ENCODE data around the gene MADD.
A peak's percentile ranks its signal among the peaks of the same experiment; 100 is the strongest.

MADD gene

DNA sequence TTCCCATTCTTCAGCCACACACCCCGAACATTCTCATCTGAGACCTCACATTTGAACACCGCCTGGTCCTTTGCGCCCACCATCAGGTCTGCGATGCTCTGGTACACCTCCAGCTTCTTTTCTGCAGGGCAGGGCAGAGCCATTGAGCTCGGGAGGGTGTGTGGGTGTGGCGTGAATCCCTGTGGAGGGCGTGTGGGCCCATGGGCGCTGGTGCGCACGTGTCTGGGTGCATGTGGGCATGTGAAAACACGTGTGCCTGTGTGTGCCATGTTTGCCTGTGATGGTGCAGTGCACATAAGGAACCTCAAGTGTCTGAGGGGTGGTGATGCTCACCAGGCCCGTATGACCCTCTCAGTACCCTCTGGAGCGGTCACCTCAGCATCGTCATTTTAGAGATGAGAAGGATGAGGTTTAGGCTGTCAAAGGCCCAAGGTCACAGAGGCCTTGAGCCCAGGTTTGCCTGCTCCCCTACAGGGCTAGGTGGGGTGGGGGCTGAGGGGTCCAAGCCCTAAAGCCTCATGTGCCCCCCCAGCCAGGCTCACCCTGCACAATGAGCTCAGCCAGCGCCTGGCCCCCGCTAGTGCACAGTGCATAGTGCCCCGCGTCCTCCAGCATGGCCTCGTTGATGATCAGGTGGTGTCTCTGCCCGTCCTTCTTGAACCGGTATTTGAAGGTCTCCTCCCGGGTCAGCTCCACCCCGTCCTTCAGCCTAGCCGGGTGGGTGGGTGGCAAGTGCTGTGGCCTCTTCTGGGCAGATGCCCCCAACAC, 72.3 kb downstream of the MADD start:
- no peak for DNase-seq

DNA sequence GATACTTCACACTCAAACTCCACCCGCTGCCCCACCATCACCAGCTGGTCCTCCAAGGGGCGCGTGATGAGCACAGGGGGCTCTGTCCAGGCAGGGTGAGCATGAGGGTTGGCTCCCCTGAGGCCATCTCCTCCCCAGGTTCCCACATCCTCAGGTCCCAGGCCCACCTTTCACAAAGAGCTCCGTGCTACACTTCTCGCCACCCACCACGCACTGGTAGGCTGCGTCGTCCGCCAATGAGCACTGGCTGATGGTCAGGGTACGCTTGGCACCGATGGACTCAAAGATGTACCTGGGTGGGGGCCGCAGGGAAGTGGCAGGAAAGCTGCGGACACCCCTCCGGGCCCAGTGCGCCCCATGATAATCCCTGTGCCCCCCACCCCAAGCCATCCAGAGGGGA, 72.9 kb downstream of the MADD start:
- DNase-seq, result no peak

DNA sequence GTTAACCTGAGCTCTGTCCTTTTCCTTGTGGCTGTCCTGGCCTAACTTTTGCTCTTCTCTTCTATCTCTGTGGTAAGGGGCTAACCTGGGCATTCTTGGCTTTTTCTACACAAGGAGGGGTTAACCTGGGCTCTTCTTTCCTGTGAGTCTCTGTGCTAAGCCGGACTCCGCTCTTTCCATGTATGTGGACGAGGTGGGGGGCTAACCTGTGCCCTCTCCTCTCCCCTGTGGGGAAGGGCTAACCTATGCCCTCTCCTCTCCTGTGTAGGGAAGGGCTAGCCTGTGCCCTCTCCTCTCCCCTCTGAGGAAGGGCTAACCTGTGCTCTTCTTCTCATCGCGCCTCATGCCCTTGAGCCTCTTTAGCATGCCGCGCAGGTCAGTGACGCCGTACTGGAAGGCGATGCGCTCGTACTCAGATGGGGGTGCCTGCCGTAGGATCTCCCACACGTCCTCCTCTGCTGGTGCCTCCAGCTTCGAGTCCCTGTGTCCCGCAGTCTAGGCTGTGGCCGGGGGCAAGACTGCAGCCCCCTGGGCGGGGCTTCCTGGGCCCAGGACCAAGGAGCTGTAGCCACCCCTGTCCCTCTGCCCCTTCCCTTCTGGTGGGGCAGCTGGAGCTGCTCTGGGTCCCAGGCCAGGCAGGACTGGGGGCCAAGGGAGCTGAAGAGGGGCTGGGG, 76.1 kb downstream of the MADD start:
- no peak for DNase-seq

DNA sequence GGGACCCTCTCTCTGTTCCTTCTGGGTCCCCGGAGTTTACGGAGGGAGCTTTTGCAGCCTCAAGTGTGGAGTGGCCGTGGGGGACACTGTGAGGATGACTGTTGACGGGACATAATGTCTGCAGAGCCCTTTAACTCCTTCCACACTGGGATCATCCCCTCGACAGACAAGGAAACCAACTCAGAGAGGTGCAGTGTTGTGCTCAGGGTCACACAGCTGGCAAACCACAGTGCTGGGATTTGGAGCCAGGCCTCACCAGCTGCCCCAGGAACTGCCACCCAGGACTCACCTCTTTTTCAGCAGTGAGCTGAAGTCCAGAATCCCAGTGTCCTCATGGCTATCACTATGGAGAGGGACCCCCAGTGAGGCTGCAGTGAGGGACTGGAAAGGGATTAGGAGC, 77.2 kb downstream of the MADD start:
- DNase-seq, result no peak

DNA sequence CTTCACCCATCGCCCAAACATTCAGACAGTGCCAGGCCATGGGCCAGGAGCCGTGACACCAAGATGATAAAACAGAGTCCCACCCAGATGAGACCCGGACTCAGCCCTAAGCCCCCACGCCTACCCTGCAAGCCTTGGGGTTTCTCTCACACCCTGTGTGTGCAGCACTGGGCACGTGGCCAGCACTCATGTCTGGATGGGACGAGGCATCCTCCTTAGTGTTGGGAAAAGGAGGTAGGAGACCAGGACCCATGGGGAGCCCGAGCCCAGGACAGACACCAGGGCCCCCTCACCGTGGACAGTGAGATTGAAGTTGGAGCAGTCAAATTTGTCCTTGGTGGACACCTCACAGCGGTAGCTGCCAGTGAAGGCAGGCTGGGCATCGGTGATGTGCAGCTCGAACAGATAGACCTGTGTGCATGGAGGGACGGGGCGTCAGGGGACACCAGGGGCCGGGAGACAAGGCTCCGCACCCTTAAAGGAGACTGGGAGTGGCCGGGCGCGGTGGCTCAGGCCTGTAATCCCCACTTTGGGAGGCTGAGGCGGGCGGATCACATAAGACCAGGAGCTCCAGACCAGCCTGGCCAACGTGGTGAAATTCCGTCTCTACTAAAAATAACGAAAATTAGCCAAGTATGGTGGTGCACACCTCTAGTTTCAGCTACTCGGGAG, 78.3 kb downstream of the MADD start:
- no peak for DNase-seq

DNA sequence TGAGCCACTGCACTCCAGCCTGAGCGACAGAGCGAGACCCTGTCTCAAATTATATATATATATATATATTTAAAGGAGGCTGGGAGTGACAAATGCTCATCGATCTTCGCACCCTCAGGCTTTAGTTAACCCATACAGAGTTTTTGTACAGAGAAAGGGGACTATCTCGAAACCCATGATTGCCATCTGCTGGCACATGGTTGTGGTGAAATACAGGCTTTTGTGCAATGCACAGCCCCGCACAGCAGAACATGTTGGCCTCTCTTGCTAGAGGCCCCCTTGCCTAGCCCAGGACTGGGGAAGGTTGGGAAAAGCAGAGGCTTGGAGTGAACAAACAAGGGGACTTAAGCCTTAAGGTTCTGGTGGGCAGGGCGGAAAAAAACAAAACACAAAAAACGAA, 78.9 kb downstream of the MADD start:
- DNase-seq, result peak; percentile 14 to 37

DNA sequence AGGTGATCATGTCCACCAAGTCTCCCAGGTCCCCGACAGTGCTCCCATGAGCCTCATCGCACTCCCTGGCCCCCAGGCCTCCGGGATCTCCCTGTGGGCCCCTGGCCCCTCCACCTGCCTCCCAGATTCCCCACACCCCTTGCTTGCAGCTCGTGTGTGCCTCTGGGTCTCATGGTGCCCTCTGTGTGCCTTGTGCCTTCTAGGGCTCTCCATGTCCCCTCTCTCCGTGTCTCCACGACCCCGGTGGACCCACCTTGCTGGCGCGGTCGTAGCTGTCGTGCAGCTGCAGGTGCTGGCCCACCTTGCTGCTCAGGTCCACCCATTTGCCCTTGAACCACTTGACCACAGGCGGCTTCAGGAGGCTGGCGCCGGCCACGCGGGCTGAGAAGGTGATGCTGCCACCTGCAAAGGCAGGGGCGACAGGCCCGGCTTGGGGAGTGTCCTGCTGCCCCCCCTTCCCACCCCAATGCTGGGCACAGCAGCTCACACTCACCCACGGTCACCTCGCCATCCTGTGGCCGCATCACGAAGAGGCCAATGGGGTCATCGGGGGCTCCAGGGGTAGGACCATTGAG, 79.7 kb downstream of the MADD start:
- DNase-seq, result no peak

DNA sequence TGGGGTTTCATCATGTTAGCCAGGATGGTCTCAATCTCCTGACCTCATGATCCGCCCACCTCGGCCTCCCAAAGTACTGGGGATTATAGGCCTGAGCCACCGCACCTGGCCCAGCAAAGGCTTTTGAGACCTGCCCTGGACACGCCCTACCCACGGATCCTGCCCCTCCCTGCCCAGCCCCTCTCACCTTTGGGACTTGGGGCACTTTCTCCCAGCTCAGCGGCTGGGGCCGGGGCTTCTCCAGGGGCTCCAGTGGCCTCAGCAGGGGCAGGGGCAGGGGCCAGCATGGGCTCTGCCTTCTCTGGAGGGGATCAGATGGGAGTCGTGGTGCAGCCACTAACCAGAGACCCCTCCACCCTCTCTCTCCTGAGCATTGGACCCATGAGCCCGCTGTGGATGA, 80.4 kb downstream of the MADD start:
- no peak for DNase-seq

DNA sequence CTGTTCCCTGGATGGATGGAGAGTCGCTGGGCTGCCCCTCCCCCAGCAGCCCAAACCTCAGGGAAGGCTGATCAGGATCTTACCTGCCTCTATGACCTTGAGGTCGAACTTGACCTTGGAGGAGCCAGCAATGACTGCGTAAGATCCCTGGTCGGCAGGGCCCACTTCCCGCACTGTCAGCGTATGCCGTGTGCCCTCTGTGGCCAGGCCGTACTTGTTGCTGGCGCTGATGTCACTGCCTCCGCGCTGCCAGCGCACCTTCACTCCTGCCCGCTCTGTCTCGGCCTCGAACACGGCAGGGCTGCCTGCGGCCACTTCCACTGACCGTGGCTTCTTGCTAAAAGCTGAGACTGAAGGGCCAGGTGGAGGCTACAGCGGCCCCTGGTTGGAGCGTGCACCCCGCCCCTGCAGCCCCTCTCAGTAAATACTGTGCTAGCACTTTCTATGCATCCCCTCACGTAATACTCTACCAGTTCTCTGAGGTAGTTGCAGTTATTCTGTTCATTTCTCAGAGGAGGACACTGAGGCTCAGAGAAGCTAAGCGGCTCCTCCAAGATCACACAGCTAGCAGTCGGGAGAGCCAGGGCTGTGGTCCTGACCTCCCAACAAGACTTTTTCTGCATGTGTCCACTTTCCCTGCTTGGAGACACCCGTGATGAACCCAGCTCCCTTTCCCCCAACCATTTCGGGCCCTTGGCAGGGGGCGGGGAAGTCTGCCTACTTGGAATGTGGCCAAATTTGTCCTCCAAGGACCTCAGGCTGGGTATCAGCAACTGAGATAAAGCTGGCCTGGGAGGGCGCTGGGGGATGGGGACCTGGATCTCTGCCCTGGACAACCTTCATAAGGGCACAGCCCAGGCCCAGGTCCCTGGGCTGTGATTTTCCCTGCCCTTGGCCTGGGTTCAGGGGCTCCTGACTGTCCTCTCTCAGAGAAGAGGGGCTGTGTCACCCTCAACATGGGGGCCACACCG, 81.5 kb downstream of the MADD start:
- no peak for DNase-seq

DNA sequence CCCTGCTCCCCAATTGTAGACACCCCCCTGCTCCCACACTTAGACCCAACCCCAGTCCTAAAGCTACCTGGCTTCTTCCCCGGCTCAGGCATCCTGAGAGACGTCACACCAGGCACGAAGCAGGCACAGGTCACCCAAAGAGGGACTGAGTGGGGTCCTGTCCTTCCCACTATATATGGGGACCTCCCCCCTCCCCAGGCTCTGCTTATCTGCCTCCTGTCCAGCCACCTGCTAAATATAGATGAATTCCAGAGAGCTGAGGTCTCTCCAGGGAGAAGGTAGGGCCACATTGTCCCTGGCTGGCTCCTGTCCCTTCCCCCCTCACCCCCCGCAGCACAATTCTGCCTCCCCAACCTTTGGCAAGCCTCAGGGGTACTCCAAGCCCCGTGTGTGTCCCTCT, 82.6 kb downstream of the MADD start, which contains the start of gene MYBPC3:
MYBPC3 (minus strand) TSS at position 147 of the 400 bp plus-strand sequence; CDS start at position 92, 55 bp downstream.
- no peak for DNase-seq

DNA sequence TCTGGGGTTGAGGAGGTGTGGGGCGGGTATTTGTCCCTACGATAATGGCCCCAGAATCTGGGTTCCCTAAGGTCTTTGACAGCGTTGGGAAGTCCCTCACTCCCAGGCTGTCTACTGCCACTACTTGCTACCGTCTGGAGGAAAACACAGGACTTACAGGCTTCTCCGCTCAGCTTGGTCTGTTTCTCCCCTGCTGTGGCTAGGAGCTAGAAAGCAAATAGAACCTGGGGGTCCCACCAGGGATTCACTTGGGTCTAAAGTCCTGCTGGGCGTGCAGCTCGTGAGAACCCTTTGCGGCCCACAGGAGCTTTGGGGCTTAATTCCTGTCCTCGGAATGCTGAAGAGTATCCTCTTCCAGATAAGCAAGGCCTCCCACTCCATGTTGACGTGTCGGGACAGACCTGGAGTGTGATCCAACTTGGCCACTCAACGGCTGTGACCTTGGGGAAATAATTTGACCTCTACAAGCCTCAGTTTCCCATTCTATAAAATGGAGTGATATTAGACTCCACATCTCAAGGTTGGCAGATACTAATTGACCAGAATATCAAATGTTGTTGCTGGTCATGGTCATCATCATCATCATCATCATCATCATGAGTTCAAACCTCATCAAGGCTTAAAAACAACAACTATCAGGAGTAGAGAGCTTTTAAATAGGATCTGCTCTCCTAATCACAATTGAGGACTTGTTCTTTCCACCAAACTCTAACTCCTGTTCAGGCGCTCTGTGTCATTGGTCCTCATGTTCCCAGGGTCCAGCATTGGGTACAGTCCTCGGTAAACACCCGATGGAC, 84.2 kb downstream of the MADD start:
- DNase-seq, result no peak

DNA sequence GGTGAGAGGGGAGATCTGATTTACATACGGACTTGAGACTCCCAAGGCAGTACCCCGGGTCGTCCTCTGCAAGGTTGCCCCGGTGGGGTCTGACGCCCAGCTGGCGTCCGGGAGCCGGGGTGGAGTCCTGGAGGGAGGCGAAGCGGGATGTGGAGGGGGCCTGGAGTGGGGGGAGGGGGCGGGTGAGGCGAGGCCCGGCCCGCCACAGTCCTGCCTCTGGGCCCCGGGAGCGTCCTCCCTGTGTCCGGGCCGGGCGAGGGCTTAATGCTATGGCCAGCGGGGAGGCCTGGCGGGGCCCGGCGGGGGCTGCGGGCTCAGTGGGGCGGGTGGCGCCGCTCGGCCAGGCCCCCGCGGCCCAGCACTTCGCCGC, 85.0 kb downstream of the MADD start:
- no peak for DNase-seq

DNA sequence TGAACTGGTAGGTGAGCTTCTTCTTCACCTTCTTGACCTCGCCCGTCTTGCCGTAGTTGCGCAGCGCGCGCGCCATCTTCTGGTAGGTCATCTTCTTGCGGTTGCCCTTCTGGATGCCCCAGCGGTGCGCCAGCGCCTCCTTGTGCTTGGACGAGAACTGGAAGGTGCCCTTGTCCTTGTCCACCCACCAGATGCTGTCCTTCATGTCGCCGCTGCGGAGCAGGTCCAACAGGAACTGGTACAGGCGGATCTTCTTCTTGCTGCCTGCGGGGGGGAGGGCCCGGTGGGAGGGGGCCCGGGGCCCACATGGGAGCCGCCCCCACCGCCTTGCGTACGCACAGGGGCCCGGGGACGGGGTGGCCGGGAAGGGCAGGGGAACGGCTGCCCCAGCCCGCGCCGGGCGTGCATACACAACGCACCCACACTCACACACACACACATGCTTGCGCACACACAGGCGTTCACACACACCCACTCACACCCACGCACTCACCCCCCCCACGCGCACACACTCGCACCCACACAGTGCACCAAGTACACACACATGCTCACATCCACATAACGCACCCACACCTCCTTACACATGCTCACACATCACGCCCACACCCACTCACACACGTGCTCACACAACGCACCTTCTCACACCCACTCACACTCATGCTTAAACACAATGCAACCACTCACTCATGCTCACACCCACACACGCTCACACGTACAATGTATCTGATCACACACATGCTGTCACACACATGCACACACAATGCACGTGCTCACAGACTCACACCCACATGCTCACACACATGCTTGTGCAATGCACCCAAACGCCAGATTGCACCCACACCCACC, 85.6 kb downstream of the MADD start:
- DNase-seq, result peak; percentile 92 to 93

DNA sequence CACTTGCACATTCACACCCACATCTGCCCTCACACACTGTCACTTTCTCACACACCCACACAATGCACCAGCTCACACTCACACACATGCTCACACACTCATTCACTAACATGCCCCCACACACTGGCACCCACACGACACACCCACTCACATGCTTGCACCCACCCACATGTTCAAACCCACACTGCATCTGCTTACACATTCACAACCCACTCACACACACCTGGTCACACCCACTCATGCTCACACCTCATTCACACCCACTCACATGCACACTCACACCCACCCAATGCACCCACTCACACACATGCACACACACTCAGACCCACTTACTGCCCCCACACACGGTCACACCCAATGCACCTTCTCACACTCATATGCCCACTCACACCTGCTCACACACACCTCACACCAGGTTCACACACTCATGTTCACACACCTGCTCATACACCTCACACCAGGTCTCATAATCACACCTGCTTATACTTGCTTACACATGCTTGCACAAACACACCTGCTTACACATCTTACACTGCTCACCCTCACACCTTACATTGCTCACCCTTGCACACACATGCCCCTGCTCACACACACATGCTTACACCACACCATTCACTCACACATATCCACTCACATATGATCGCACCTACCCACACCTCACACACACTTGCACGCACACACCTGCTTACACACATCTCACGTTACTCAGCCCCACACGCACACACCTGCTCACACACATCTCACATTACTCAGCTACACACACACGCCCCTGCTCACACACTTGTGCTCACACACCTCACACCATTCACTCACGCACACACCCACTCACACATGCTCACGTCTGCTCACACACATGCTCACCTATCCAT, 86.4 kb downstream of the MADD start:
- no peak for DNase-seq

DNA sequence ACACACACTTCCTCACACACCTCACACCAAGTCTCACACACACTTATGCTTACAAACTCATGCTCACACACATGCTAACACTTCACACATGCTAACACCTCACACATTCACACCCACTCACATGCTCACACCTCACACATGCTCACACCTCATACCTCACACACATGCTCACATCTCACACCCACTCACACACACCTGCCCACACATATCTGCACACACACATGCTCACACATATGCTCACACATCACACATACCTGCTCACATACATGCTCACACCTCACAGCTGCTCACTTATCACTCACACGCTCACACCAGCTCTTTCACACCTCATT, 87.0 kb downstream of the MADD start:
- DNase-seq, result no peak

DNA sequence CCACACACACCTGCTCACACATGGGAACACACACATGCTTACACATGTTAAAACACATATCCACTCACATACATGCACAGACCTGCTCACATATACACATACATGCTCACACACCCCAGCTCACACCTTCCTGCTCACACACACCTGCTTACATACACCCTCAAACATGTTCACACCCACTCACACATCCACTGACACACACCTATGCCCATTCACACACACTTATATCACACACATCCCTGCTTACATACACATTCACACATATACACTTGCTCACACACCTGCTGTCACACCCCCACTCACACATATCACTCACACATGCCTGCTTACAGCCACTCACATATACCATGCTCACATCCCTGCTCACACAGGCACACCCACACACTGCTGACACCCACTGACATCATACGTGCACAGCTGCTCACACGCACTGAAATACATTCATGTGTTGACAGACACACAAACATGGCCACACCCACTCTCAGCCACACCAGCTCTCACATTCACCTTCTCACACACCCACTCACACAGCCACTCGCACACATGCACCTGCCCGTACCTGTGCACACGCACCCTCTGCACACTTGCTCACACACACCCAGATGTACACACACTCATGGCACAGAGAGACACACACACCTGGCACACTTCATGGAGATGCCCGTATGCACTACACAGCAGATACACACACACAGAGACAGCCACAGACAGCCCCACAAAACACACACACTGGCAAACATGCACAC, 88.2 kb downstream of the MADD start:
- no peak for DNase-seq

DNA sequence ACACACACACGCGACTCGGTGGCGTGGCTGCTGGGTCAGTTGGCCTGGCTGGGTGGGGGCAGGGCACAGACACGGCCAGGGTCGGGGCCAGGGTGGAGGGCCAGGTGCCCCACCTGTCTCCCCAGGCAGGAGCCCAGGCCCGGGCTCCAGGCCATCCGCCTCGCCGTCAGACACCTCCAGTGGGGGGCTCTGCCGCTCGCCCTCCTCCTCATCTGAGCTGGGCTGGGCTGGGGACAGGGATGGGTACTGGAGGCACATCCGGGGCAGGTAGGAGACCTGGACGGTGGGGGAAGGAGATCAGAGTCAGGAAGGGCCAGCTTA, 88.8 kb downstream of the MADD start:
- DNase-seq, result no peak

DNA sequence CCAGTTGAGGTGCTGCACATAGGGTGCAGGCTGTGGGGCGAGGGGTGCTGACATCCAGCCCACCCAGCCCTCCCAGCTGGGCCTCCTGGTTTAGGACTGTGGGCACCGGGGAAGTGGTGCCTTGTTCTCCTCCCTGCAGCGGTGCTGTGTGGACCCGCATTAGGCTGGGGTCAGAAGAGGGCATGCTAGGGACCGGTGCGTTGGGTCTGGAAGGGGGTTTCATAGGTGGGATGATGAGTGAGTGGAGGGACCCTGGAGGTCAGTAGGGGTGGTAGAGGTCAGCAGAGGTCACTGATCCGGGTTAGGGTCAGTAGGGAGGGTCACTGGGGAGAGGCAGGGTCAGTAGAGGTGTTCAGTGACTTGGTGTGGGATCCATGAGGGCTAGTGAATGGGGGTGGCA, 89.2 kb downstream of the MADD start:
- DNase-seq, result no peak

DNA sequence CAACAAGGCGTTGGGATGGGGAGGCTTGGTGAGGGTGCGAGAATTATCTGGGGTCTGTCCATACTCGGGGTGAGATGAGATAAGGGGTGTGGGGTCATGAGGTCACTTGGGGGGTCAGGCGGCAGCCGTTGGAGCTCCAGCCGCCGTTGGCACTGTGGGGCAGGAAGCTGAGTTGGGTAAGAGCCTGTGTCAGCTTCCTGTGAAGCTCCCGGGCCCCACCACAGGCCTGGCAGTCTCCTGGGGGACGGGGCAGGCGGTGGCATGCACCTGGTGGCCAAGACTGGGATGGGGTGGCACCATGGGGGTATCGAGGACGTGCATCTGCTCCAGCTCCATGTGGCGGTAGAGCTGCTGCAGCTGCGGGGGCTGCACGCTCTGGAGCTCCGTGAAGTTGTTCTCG, 89.7 kb downstream of the MADD start:
- DNase-seq, result no peak
